GM21723 (cell line): ENCODE data around the gene ISYNA1.

Experiments used
- ATAC-seq: cut with Tn5 transposase; IDR thresholded peaks from one replicate; pipeline ENCODE4 v1.9.1; 2021; ENCODE audit warnings: mild to moderate bottlenecking, moderate library complexity; ENCODE audit not compliant: unreplicated experiment

Gene ISYNA1

DNA sequence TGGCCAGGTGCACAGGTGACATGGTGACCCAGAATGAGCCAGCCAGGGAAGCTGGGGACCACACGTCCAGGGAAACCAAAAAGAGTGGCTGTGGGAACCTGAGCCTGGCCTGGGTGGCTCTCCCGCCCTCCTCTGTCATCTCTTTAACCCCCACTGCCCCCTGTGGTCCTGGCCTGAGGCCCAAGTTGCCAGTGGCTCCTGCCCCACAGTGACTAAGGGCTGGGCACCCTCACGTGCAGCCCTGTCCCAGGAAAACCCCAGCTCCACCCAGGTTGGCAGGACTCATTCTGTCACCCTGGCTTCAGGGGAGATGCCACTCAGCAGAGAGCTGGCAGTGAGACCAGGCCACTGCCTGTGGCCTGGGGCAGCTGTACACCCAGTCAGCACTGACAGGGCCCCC lies 30.6 kb upstream of the ISYNA1 start:
- ATAC-seq = no peak

DNA sequence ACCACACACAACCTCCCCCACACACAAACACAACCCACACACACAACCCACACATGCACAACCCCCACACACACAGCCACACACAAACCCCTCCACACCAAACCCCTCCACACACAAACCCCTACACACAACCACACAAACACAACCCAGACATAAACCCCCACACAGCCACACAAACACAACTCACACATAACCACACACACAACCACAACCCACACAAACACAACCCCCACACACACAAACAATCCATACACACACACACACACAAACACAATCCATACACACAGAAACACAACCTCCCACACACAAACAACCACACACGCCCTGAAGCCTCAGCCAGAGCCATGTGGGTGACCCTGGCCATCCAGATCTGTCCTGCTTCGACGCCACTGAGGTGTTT lies 30.0 kb upstream of the ISYNA1 start:
- ATAC-seq = no peak

DNA sequence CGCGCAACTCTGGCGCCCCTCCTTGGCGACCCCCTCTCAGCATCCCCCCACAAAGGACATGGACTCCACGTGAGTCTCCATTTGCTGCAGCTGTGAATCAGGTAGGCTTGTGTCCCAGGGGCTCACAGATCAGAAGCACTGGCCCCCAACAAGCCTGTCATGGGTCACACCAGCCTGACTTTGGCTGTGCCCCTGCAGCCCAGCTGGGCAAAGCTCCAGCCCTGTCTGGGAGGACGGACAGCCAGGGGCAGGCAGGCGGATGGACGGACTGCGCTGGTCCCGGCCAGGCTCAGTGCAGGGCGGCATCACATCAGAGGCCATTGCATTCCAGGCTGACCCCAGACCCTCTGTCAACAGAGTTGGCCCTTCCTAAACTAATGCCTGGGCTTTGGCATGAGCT lies 28.4 kb upstream of the ISYNA1 start:
- ATAC-seq = no peak

DNA sequence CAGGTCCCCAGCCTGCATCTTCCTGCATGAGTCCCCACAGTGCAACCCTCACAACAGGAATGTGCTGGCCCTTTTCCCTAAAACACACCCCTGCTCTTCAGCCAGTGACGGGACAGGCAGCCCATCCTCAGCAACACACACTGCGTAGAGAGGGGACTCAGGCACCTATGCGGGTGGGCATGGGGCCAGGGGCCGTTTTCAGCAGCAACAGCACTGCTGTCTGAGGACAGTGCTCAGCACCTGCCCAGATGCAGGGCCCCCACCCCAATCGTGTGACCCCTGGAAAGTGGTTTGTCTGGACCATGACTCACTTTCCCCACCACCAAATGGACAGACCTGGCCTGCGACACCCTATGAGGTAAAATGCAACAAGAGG lies 28.0 kb upstream of the ISYNA1 start:
- ATAC-seq = no peak

DNA sequence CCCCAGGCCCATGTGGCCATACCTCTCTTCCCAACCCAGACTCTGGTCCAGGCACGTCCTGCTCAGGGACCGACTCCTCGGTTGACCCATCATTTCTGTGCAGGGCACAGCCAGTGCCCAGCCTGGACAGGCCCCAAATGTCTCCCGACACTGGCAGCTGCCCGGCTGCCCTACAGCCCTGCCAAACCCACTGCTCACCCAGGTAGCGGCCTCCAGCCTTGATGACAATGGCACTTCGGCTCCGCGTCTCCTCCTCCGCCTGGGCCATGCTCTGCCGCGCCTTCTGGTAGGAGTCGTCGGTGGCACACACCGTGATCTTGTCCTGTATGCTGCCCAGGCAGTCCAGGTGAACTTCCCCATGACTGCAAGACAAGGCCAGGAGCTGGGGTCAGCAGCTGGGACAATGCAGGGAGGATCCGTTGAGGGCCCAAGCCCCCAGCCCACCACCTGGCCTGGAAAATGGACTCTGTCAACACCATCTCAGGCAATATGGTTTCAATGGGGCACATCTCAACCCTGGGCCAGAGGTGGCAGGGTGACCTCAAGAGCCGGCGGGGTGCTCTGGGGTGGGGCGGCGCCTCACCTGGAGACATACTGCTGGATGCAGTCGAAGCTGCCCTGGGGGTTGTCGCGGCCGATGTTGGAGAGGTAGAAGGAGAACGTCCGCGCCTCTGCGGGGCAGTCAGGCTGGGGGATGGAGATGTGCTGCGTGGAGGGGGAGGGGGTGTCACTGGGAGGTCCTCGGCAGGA lies 27.5 kb upstream of the ISYNA1 start:
- ATAC-seq = no peak

DNA sequence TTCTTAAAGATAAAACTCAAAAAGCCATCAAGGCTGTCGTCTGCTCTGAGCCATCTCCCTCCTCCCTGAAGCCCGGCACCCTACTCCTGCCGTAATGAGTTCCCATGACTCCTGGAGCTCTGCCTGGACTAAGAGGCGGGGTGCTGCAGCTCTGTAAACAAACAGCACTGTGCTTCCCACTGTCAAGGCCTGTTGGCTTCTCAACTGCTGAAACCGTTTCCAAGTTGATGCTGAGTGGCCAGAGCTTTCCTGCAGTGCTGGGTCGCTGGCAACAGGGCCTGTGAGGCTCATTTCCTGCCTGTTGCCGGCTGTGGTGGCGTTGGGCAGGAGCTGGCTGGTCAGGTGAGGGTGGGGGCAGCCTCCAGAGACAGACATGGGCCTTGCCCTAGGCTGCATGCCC lies 26.7 kb upstream of the ISYNA1 start:
- no peak for ATAC-seq

DNA sequence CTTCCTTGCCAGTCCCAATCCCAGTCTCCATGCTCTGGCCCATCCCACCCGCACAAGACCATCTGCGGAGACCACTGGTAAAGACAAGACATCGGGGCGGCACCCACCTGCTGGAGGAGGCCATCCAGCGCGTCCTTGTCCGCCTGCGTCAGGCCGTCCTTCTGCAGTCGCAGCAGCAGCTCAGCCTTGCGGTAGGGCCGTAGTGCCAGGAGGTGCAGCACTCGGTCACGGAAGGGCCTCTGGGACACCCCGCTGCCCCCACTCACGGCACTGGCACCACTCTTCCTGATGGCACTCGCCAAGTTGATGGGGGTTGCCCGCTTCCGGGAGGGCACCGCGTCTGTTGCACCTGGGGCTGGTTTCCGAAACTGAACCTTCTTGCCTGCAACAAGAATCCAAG lies 23.5 kb upstream of the ISYNA1 start:
- no peak for ATAC-seq

DNA sequence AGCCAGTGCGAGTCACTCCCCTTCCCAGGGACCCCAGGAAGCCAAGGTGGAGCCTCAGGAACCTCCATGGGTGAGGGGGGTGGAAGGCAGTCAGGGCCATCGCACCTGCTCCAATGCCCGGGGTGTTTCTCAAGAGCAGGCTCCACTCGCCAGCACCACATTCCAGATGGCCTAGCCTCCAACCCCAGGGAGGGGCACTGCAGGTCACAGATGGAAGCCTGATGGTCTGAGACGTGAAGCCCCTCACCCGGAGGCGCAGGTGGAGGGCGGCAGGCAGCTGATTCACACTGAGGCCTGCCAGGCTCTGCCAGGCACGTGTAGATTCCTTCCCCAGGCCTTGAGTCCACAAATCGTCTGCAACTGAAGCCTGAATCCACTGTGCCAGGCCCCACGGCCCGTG lies 23.0 kb upstream of the ISYNA1 start:
- no peak for ATAC-seq

DNA sequence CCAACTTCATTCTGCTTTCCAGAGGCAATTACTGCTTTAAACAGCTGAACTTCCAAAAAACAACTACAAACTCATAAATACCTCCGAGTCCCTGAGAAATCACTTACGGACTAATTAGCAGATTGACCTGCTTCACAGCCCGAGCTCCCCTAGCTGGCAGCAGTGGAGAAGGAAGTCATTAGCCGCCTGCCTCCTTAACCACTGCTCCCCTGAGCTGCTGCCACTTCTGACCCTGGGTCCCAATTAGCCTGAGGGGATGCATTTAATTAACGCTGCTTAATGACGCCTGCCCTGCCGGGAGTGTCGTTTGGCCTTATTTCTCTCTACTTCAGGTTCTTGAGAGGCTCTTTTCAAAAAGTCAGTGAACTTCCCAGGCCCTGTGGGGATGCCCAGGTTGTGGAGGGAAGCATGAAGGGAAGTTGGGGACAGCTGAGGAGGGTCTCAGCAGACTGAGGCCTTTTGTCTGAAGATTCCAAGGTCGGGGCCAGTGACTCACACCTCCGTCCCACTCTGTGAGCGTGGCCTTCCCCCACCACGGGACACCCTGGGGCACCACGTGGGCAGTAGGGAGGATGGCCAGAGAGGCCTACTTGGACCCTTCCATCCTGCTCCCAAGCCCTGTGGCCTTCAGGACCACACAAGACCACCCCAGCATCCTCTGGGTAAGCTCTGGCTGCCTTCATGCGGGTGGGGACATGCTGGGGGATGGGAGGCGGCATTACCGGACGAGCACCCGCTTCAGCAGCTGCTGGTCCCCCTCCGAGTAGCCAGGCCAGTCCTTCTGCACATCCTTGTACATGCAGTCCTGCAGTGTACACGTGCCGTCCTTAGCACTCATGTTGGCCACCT lies 19.8 kb upstream of the ISYNA1 start:
- ATAC-seq = no peak

DNA sequence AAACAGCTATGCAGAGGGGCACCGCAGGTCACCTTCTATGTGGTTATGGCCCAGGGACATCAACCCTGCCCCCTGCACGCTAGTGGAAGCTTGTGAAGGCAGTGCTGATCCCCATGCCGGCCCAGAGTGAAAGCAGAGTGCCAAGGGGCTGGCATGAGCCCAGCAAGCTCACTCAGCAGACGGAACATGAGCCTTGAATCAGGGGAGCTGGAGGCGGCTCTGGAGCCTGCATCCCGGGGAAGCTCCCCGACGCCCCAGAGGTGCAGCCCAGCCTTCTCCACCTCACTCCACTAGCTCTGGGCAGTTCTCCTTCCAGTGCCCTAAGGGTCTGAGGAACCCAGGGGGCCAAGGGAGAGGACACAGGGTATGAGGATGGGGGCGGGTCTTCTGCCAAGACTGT lies 19.0 kb upstream of the ISYNA1 start:
- ATAC-seq = no peak

DNA sequence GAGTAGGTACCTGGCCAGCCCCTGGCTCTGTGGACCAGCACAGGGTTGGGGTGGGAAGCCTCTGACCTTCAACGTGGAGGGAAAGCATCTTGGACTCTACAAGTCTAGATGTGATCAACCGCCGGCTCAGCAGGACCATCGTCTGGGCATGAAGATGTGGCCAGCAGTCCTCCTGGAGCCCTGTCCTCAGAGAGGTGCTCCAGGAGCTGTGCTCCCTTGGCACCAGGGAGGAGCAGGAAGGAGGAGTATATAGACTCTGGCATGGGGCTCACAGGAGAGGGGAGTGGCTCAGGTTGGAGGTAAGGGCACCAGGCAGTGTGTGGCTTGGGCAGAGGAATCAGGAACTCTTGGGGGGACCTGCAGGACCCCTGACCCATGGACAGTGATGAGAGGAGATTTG lies 18.3 kb upstream of the ISYNA1 start:
- no peak for ATAC-seq

DNA sequence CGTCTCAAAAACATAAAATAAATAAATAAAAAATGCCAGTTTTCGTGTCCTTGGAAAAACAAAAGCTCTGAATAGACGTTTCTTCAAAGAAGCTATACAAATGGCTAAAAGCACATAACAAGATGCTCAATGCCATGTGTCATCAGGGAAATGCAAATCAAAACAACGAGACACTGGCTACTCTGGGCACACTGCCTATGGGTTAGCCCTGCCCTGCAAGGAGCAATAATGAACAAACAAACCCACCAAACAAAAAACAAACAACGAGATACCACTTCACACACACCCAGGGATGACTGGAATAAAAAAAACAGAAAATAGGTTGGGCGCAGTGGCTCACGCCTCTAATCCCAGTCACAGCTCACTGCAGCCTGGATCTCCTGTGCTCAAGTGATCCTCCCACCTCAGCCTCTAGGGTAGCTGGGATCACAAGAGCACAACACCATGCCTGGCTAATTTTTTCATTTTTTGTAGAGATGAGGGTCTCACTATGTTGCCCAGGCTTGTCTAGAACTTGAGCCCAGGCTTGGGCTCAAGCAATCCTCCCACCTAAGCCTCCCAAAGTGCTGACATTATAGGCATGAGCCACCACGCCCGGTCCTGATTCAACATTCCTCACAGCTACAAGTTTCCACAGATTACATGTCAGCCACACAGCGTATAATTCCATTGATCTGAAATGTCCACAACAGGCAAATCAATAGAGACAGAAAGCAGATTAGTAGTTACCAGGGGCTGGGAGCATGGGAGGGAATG lies 15.5 kb upstream of the ISYNA1 start:
- ATAC-seq = no peak

DNA sequence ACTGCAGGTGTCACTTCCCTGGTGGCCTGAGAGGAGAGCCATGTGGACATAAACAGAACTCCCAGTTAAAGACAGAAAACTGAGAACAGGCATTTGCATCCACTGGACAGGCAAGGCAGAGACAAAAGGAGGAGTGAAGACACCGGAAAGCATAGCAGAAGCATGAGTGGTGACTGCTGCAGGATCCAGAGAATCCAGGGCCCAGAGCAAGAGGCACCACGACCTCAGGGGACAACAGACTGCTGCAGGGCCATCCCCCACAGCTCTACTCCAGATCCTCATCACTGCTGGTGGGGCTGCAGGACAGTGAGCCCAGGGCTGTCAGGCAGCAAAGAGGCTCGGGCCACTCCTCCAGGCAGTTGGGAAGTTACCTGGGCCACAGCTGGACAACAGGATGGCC lies 14.5 kb upstream of the ISYNA1 start:
- ATAC-seq = no peak

DNA sequence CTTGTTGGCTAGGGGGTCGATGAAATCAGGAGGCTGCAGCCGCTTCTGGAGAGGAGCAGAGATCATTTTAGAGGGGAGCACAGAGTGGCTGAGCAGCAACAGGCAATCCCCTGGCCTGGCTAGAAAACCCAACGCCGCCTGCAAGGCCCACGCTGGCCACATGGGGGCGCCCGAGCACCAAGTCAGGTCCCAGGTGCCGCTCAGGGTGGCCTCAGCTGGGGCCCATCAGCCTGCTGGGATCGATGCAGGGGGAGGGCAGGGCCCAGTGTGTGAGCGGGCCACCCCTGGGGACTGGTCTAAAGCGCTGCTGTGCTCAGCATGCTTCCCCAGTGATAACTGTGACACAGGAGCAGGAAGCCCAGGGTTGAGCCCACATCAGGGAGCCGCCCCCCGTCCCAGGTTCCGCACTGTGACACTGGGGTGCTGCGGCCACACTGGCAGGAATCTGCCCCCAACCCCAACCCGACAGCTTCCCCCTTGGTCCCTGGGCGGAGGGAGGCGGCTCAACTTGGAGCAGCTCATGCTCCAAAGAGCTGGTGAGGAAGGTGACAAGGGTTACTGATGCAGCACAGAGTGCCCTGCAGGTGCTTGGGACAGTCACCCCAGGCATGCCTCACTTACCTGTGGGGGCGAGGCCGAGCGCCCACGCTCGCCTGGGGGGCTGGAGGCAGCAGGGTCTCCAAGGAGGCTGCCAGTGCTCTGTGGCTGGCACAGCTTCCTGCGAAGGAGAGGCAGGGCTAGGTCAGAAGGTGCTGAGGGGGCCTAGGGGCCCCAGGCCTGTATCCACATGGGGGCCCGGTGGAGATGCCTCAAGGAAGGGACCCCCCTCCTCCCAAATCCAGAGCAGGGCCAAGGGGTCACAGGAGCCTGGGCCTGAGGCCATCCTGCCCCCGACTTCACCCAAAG lies 13.3 kb upstream of the ISYNA1 start:
- ATAC-seq = no peak

DNA sequence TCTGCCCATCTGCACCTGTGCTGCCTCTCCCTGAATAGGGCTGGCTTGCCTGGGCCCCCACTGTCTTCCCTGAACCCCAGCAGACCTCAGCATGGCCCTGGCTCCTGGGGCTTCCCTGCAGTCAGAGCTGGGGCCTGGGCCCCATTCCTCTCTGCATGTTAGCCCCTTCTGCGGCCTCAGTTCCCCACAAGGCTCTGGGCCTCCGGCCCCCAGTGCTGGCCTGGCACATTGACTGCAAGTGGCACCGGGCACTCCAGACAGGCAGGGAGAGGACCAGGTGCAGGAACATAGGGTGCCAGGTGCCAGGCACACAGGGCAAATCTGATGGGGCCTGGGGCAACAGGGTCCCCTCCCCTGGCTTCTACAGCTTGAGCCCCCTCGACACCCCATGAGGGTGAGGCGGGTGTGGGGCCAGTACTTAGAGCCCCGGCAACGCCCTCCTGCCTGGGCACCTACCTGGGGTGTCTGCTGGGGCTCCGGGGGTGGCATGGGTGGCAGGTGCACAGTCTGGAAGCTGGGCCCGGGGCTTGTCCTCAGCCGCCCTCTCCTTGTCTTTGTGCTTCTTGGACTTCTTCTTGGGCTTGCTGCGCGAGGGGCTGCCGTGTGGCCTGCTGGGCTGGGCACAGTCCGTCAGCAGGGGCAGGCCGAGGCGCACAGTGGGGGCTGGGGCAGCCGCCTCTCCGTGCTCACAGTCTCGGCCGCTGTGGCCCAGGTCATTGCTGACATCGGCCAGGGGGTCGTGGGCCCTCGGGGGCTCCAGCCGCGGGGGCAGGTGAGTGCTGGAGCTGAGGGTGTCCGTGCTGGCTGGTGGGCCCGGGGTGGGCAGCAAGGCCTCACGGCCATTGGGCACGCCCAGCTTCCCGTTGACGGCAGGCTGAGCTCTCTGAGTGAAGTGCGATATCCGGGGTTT lies 12.3 kb upstream of the ISYNA1 start:
- no peak for ATAC-seq

DNA sequence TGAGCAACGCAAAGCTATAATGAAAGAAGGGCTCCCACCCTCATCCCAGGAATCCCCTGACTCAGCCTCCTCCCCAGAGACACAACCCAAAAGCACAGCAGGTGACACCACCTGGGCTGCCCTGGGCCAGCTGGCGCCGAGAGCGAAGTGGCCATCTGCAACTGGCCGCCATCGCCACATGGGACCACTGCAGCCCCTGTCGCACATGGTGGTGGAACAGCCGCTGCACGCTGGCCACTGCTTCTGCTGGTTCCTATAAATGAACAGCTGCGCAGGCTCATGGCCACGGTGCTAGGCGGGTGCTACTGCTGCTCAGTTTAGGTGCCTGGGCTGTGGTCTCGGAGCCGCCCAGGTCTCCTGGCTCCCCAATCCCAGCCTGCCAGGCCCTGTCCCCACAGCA lies 11.6 kb upstream of the ISYNA1 start:
- ATAC-seq = no peak

DNA sequence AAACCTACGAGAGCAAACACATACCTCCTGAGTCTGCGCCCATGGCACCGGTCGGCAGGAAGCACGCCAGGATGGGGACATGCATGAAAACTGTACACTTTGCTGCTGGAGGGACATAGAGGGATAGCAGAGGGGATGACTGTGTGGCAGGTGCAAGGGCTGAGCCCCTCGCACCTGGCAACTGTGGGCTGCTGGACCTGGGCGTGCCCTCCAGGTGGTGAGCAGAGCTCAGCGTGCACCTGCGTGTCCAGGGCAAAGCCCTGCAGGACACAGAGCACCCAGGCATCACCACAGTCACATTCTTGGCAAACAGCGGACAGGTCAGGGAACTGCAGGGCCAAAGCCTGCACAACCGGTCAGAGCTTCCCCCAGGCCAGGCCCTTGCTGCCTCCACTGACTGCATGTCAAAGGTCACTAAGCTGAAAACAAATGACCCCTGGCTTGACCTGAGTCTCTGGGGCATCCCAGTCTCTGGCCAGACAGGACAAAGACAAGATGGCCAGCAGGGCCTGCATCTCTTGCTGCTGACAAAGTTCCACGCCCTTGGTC lies 9.0 kb upstream of the ISYNA1 start:
- ATAC-seq = no peak

DNA sequence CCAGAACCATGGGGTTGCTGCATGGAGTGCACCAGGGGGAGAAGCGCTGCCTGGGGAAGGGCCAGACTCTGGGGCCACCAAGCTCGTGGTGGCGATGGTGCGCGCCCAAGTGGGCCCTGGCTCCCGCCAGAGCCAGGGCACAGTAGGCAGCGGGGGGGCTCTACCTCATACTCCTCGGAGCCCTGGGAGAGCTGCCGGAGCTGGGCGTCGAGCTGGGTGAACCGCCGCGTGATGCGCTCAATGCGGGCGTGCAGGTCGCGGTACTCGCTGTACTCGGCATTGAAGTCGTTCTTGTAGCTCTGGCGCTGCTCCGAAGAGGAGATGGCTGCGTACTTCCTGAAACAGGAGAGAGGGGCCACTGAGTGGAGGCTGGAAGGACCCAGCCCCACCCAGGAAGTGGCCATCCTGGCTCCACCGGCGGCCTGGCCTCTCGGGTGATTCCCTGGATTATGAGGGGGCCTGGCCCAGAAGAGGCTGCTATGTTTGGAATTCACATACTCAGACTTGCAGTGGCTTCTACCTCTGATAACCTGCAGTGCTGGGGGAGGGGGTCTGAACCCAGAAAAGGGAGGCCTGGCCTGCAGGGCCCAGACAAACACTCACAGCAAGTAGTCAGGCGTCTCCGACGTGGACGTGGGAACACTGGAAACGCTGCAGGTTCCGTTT lies 8.3 kb upstream of the ISYNA1 start:
- ATAC-seq = no peak
